HFF-Myc (cell line): Measurements from ENCODE around the gene DCTN2.

Experiments
- DNase-seq: peaks from one replicate; pipeline ENCODE4 v3.0.0-alpha.2; 2011; ENCODE audit warnings: low read depth; ENCODE audit errors: extremely low read depth
- H3K4me3 ChIP-seq: replicated peaks from 2 replicates; pipeline ENCODE4 v1.5.1; 2011; ENCODE audit warnings: low read depth, mild to moderate bottlenecking, control low read depth, low read length
- TF ChIP-seq, protein P1 (sequence below): IDR thresholded peaks from 2 replicates; pipeline ENCODE4 v1.5.1; 2012; ENCODE audit warnings: mild to moderate bottlenecking, low read depth, low read length, control low read depth; ENCODE audit errors: missing control alignments

The DCTN2 gene

DNA sequence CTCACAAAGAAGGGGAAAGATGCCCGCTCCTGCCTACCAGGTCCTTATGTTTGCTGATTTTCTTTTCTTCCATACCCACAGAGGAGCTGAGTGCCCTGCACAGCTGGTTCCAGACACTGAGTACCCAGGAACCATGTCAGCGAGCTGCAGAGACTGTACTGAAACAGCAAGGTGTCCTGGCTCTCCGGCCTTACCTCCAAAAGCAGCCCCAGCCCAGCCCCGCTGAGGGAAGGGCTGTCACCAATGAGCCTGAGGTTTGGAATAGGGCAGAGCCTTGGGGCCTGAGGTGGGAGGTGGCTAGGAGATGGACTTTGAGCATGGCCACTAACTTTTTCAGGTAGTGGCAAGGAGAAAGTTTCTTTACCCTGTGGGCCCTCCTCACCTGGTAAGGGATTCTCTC is 56.9 kb downstream of the DCTN2 start:
- H3K4me3 ChIP-seq, result no peak overlapping the region
- no peak for DNase-seq
- TF ChIP-seq, protein P1, sequence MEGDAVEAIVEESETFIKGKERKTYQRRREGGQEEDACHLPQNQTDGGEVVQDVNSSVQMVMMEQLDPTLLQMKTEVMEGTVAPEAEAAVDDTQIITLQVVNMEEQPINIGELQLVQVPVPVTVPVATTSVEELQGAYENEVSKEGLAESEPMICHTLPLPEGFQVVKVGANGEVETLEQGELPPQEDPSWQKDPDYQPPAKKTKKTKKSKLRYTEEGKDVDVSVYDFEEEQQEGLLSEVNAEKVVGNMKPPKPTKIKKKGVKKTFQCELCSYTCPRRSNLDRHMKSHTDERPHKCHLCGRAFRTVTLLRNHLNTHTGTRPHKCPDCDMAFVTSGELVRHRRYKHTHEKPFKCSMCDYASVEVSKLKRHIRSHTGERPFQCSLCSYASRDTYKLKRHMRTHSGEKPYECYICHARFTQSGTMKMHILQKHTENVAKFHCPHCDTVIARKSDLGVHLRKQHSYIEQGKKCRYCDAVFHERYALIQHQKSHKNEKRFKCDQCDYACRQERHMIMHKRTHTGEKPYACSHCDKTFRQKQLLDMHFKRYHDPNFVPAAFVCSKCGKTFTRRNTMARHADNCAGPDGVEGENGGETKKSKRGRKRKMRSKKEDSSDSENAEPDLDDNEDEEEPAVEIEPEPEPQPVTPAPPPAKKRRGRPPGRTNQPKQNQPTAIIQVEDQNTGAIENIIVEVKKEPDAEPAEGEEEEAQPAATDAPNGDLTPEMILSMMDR, result no peak

DNA sequence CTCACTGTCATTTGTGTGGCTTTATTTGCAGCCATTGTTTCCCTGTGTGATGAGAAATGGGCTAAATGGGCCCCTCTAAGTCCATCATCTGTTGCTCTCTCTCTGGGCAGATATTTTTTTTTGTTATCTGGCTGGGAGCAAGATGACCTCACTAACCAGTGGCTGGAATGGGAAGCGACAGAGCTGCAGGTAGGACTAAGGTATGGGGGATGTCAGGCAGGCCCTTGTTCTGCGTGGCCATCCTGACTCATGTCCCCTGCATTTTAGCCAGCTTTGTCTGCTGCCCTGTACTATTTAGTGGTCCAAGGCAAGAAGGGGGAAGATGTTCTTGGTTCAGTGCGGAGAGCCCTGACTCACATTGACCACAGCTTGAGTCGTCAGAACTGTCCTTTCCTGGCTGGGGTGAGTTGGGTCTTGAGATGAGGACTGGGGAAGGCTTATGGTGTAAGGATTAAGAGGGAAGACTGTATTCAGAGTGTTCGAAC is 57.8 kb downstream of the DCTN2 start:
- peak overlapping the region; percentile 64 for H3K4me3 ChIP-seq
- no peak for DNase-seq
- TF ChIP-seq, protein P1, result no peak

DNA sequence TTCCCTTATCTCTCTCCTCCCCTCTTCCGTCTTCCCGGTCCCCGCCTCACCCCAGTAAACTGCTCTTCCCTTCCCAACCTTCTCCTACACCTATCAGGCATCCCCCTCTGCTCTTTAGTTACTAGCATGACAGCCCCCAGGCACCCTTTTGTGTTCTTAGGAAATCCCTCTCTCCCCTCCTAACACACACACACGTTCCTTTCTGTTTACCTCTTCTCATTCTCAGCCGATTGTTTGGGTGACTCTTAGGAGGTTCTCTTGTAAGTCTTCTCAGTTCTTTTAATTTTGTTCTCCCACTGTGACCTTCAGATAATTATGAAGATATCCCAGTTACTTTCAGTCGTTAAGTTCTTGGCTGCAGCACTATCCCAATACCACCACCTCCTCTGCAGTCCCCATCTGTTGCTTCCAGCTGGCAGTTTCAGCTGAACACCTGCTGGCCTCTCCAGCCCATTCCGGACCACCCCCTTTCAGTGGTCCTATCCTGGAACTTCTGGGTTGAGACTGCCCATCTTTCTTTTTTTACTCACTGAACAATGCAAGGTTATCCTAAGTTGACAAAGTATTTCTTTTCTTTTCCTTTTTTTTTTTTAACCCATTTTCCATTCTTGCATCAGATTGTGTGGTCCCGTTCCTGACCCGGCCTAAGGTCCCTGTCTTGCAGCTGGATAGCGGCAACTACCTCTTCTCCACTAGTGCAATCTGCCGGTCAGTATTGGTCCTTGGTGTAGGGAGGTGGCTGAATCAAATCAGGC is 58.4 kb downstream of the DCTN2 start:
- no peak for DNase-seq
- TF ChIP-seq, protein P1, result no peak
- peak overlapping the region; percentile 64 for H3K4me3 ChIP-seq

DNA sequence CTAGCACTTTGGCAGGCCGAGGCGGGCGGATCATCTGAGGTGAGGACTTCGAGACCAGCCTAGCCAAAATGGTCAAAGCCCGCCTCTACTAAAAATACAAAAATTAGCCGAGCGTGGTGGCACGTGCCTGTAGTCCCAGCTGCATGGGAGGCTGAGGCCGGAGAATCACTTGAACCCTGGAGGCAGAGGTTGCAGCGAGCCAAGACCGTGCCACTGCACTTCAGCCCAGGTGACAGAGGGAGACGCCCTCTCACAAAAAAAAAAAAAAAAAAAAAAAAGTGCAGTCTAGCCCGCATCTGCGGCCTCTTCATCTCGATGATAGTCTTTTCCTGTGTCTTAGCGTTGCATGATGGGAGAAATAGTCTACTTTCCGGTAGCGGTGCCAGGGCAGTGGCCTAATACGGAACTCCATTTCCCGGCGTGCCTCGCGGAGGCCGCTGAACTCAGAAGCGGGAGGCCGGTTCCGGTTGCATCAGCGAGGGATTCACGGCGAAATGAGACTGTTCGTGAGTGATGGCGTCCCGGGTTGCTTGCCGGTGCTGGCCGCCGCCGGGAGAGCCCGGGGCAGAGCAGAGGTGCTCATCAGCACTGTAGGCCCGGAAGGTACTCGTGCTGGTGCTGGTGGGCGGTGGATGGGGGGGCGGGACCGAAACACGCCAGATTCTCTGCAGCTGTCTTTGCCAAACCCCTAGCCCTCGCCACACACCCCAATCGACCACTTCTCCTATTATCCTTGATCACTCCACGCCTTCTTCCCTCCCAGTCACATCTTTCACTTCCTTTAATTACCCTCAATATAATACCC is 59.2 kb downstream of the DCTN2 start, which contains the start of gene MARS1:
Gene MARS1 (plus strand): TSS at position 472 of the 805 bp plus-strand sequence. CDS start 23 bp downstream, at position 495.
- peak; percentile 96 for DNase-seq
- peak within 1 kb of the TSS; percentile 64 for H3K4me3 ChIP-seq
- TF ChIP-seq, protein P1, result no peak

DNA sequence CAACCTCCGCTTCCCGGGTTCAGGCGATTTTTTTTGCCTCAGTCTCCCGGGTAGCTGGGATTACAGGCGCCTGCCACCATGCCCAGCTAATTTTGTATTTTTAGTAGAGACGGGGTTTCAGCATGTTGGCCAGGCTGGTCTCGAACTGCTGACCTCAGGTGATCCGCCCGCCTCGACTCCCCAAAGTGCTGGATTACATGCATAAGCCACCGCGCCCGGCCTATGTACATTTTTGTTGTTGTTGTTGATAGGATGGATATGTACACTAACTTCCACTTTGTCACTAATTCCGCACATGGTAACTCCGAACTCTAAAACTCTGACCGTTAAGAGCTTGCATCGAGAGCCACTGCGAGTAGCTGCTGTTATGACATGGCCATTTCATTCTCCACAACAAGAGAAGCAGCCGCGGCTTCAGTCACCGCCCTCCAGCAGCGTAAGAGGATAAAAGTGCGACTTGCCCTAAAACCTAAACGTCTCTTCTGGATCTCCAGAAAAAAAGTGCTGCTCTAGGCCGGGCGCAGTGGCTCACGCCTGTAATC is 59.9 kb downstream of the DCTN2 start:
- TF ChIP-seq, protein P1, result no peak
- DNase-seq, result no peak
- peak overlapping the region; percentile 64 for H3K4me3 ChIP-seq

DNA sequence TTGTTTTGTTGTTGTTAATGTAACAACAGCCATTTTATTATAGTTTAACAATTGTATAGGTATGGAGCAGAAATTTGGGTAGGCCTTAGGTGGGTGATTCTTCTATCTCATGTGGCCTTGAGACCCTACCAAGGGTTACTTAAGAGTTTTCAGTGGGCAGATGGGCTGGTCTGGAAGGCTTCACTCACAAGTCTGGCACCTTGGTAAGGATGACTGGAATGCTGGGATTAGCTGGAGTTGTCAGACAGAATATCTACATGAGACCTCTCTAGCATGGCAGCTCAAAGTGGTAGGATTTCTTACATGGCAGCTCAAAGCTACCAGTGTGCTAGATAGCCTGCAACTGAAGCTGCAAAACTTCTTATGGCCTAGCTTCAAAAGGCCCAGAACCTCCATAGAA is 61.3 kb downstream of the DCTN2 start:
- DNase-seq, result no peak
- TF ChIP-seq, protein P1, result no peak

More for the DNA sequence above, 61.3 kb downstream of the DCTN2 start:
- H3K4me3 ChIP-seq, result no peak overlapping the region
